ENCODE measurements around the gene GOLGA6C.
A peak's percentile ranks its signal among the peaks of the same experiment; 100 is the strongest.
"Not testable (repeated sequence)": the region's sequence is repeated elsewhere in the genome, so short reads cannot be mapped to it uniquely, and the experiment has no call there.

Gene GOLGA6C

GRCh38 chr15:75302753-75303152 lies 44.6 kb downstream of the GOLGA6C start:
- DNase-seq; intact Hi-C loops (cut with DNase I): not testable (repeated sequence)

DNA sequence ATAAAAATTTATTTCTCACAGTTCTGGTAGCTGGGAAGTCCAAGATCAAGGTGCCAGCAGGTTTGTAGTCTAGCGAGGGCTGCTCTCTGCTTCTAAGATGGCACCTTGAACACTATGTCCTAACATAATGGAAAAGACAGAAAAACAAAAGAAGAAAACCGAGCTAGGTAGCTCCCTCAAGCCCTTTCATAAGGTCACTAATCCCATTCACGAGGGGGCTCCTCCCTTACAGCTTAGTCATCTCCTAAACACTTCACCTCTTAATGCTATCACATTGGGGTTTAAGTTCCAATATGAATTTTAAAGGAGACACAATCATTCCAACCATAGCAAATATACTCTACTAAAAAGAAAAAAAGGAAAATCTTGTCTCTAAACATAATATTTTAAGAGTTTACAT lies 48.1 kb downstream of the GOLGA6C start:
- intact Hi-C loops (cut with DNase I), result no loop called here

GRCh38 chr15:75307778-75308390 lies 49.8 kb downstream of the GOLGA6C start:
- peak in 18 of 42 donors; percentile 4 to 44 (median 18) for DNase-seq
- intact Hi-C loops (cut with DNase I), result no loop called here

More for the DNA sequence above, 48.1 kb downstream of the GOLGA6C start:
- no peak for DNase-seq

DNA sequence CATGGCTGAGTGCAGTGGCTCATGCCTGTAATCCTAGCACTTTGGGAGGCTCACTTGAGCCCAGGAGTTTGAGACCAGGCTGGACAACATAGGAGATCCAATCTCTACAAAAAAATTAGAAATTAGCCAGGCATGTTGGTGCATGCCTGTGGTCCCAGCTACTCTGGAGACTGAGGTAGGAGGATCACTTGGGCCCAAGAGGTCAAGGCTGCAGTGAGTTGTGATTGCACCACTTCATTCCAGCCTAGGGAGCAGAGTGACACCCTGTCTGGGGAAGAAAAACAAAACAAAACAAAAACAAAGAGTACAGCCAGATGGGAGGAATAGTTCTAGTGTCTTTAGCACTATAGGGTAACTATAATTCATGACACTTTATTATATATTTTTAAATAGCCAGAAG lies 51.6 kb downstream of the GOLGA6C start:
- intact Hi-C loops (cut with DNase I), result no loop called here
- no peak for DNase-seq

GRCh38 chr15:75312548-75312947 lies 54.4 kb downstream of the GOLGA6C start:
- DNase-seq; intact Hi-C loops (cut with DNase I): not testable (repeated sequence)

DNA sequence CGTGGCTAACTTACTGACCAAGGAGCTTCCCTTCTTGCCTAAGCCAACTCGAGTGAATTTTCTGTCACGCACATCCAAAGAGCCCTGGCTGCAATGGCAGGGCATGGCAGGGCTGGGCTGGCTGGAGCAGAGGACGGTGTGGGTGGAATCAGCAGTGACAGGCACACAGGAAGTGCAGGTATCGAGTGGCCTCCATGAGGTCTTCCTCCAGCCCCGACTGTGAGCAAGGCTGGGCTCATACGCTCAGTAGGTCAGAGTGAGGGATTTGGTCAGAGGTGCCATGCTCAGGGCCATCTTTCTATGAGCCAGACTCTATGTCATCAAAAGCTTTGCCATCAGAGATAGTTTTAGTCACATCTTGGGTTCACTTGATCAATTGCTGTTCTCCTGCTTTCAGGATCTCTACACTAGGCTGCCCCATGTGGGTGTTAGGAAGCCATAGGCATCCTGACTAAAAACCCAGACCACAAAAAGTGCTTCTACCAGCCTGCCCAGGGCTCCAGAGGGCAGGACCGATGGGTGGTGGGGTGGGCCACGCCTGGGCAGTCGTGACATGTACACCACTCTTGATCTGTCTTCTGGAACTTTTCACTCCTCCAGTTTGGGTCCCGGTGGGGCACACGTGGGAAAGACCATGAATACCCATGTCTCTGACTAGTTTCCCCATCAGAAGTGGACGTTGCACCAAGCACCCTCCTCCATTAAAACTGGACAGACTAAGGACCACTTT lies 55.1 kb downstream of the GOLGA6C start:
- intact Hi-C loops (cut with DNase I), result no loop called here
- no peak for DNase-seq

DNA sequence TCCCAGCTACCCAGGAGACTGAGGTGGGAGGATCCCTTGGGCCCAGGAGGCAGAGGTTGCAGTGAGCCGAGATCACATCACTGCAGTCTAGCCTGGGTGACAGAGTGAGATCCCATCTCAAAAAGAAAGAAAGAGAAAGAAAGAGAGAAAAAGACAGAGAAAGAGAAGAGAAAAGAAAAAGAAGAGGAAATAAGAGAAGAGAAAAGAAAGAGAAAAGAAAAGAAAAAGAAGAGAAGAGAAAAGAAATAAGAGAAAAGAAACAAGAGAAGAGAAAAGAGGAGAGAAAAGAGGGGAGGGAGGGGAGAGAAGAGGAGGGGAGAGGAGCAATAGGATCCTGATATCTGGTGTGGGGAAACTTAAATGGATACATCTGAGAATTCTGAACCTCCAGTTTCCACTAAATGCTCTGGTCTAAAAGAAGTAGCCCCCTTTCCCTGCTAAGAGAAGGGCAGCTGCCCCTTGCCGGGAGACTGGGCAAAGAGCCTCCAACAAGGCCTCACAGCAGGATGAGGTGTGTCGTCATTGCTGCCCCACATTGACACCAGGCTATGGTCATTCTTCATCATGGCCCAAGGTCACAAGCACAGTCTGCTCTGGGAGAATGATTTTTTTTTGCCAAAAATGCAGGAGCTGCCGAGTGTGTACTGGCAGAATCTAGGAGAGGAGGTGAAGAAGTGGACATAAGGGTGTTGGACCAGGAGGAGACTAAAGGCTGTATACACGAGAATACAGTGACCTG lies 56.6 kb downstream of the GOLGA6C start:
- DNase-seq, result no peak
- intact Hi-C loops (cut with DNase I), result no loop called here

DNA sequence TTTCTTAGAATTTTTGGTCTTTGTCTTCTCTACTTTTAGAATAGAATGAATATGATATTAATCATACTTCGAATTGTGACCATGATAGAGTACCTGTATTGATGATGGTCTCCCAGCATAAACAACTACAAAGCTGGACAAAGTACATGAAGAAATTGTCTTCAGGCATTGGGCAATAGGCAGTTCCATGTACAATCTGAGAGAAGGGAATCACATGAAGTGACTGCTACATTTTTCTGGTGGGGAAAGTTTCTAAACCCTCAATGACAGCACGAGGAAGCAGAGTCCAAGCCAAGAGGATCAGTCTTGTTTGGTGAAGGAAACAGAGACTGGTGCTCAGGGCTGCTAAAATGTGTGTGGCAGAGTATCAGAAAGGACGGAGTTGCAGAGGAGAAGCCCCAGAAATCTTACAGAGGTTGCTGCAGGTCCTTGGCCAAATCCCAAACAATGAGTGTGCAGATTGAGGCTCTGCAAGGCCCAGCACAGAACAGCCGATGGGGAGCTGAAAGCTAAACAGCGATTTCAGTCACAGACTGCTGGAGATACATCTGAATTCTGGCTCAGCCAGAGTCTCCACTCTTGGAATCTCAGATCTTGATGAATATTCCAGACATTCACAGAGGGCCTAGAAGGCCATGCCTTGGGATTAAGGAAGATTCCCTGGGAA lies 61.2 kb downstream of the GOLGA6C start:
- intact Hi-C loops (cut with DNase I); DNase-seq: not testable (repeated sequence)
